Keratinocyte (primary cell): Measurements from ENCODE around the gene ATP8A2. TPM values are rescaled to one million over a fixed set of nuclear protein-coding genes. Genes with fewer than 3 reads are reported as not detected.
A peak's percentile ranks its signal among the peaks of the same experiment; 100 is the strongest.

Experiments
- DNase-seq: peaks from one replicate; pipeline ENCODE4 v3.0.0-alpha.2; 2011; ENCODE audit warnings: low read depth, missing footprints, low spot score
- FAIRE-seq: peaks from 2 replicates; lab custom pipeline; 2011; peaks lifted over from hg19 to GRCh38; lab: Jason Lieb, UNC
- H2AFZ ChIP-seq: 2 replicates; pipeline ENCODE4 v1.6.0; 2012; ENCODE audit warnings: low read length, control low read depth, inconsistent platforms; ENCODE audit not compliant: control insufficient read depth
- H3K27ac ChIP-seq: 2 replicates; pipeline ENCODE4 v1.5.1; 2011; ENCODE audit warnings: low read length; ENCODE audit not compliant: control insufficient read depth, insufficient read depth
- H3K27me3 ChIP-seq: 3 replicates; pipeline ENCODE4 v1.6.0; 2011; ENCODE audit warnings: low read length; ENCODE audit not compliant: control insufficient read depth, insufficient read depth; ENCODE audit errors: extremely low read depth
- H3K36me3 ChIP-seq, 2 experiments: 2 replicates in 1 of 2; 3 replicates in 1 of 2; pipeline ENCODE4 v1.5.1; 2011; ENCODE audit warnings: low read length in 2 of 2, mild to moderate bottlenecking in 1 of 2; ENCODE audit not compliant: control insufficient read depth in 2 of 2, insufficient read depth in 2 of 2; ENCODE audit errors: extremely low read depth in 1 of 2
- H3K4me1 ChIP-seq: 3 replicates; pipeline ENCODE4 v1.5.1; 2011; ENCODE audit warnings: low read length; ENCODE audit not compliant: control insufficient read depth, insufficient read depth; ENCODE audit errors: extremely low read depth
- H3K4me2 ChIP-seq: 3 replicates; pipeline ENCODE4 v1.6.0; 2011; ENCODE audit warnings: low read depth, low read length; ENCODE audit not compliant: control insufficient read depth, insufficient read depth; ENCODE audit errors: extremely low read depth
- H3K4me3 ChIP-seq, 3 experiments: fragments of 200-600 bp in 1 of 3; sonication (generic) in 1 of 3; 2 replicates in 2 of 3; 3 replicates in 1 of 3; pipeline ENCODE4 v1.5.1; 2011 to 2016; ENCODE audit warnings: low read length in 3 of 3, mild to moderate bottlenecking in 3 of 3, control low read depth in 2 of 3, inconsistent platforms in 1 of 3, low read depth in 1 of 3, mixed read lengths in 1 of 3, mixed run types in 1 of 3, moderate library complexity in 1 of 3; ENCODE audit not compliant: control insufficient read depth in 2 of 3, insufficient read depth in 2 of 3; ENCODE audit errors: extremely low read depth in 1 of 3
- H3K79me2 ChIP-seq: 2 replicates; pipeline ENCODE4 v1.6.0; 2012; ENCODE audit warnings: low read length; ENCODE audit not compliant: control insufficient read depth, insufficient read depth
- H3K9ac ChIP-seq: 3 replicates; pipeline ENCODE4 v1.6.0; 2011; ENCODE audit warnings: low read length; ENCODE audit not compliant: control insufficient read depth, insufficient read depth; ENCODE audit errors: extremely low read depth
- H3K9me1 ChIP-seq: 3 replicates; pipeline ENCODE4 v1.6.0; 2011; ENCODE audit warnings: low read length; ENCODE audit not compliant: control insufficient read depth, insufficient read depth; ENCODE audit errors: extremely low read depth
- H3K9me3 ChIP-seq: 2 replicates; pipeline ENCODE4 v1.5.1; 2012; ENCODE audit warnings: low read depth, low read length; ENCODE audit not compliant: control insufficient read depth
- H4K20me1 ChIP-seq: 3 replicates; pipeline ENCODE4 v1.6.0; 2011; ENCODE audit warnings: low read length; ENCODE audit not compliant: control insufficient read depth, insufficient read depth; ENCODE audit errors: extremely low read depth
- CTCF ChIP-seq, 3 experiments: IDR thresholded peaks in 1 of 3; conservative IDR thresholded peaks in 1 of 3; optimal IDR thresholded peaks in 1 of 3; 2 replicates in 2 of 3; 3 replicates in 1 of 3; pipeline versions ENCODE3 to v1.5.1; 2011; ENCODE audit warnings: low read length in 3 of 3, mild to moderate bottlenecking in 3 of 3, moderate library complexity in 2 of 3, control low read depth in 1 of 3, inconsistent platforms in 1 of 3; ENCODE audit not compliant: insufficient read depth in 2 of 3; ENCODE audit errors: extremely low read depth in 1 of 3
- EZH2 ChIP-seq: IDR thresholded peaks from one replicate; pipeline ENCODE4 v1.6.1; 2012; ENCODE audit warnings: inconsistent platforms, mild to moderate bottlenecking, low read length, moderate library complexity
- dilution Hi-C: fragments of 300-500 bp; cut with MboI; formaldehyde crosslinking; loops from one replicate; pipeline ENCODE4 v1.7.0; 2020; ENCODE audit warnings: low sequenced_read_pairs; ENCODE audit not compliant: extremely low pct_ligation_motif_present
- polyA plus RNA-seq, 5 experiments: library from polyadenylated mRNA; depleted of rRNA in 3 of 5; stranded (reverse) in 3 of 5; stranded (forward) in 1 of 5; unstranded in 1 of 5; fragments of >200 nt; gene quantifications; 1 replicate in 1 of 5; 2 replicates in 3 of 5; 3 replicates in 1 of 5; pipeline versions ENCODE4 v1.2.1 to v1.2.3, GENCODE V29; 2011 to 2012; ENCODE audit warnings: missing spikeins in 2 of 5, low read depth in 1 of 5, low replicate concordance in 1 of 5

The ATP8A2 gene
- polyA plus RNA-seq, 1 donor (not counting 4 experiments of a cell fraction or from before 2014, with no cell fraction given), result 0.16 TPM

DNA sequence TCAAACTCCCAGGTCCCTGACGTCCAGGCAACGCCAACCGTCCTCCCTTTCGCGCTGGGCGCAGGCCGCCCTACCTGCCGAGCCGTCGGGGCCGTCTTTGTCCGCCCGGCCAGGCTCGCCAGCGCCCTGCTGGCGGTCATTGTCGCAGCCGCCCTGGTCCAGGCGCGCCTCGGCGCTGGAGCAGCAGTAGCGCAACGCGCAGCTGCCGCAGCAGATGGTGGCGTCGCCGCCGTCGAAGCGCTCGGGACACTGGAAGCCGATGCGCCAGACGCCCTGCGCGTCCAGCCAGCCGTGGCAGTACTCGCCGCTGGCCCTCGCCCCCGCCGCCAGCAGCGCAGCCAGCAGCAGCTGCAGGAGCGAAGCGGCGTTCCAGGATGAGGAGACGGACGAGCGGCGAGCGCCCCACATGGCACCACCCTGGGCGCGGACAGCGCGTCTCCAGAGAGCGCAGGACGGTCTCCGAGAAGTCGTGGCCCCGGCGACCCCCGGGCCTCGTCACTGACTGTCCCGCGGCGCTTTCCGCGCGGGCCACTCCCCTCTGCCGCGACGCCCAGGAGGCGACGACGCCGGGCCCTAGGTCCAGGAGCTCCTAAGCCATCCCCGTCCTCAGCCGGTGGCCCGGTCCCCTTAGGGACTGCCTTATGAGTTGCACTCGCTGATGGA is 678.9 kb downstream of the ATP8A2 start:
- no peaks in the 10 kb centered on the region for H3K79me2 ChIP-seq
- no peak for DNase-seq
- dilution Hi-C loops, result no loop called here
- no peaks in the 10 kb centered on the region for H3K36me3 ChIP-seq
- no peak for FAIRE-seq
- no peaks in the 10 kb centered on the region for H4K20me1 ChIP-seq
- peak in 1 of 3 experiments; percentile 5 for TF ChIP-seq CTCF (optimal IDR thresholded peaks at IDR 0.05 in 1 of 3, IDR thresholded peaks at IDR 0.05 in 1 of 3, conservative IDR thresholded peaks at IDR 0.05 in 1 of 3; ENCODE audit: extremely low read depth in 1 of 3, insufficient read depth in 2 of 3, low read length in 3 of 3)
- peak; percentile 79 for TF ChIP-seq EZH2
- H3K9me3 ChIP-seq, result no peaks in the 10 kb centered on the region
- H3K9ac ChIP-seq, result no peak overlapping the region
- no peak overlapping the region for H3K27ac ChIP-seq
- H3K9me1 ChIP-seq, result no peaks in the 10 kb centered on the region
- H3K4me1 ChIP-seq, result peaks cover 8% of the 10 kb centered on the region
- peak overlapping the region; percentile 69 for H3K4me2 ChIP-seq
- no peak overlapping the region for H2AFZ ChIP-seq
- peaks cover 49% of the 10 kb centered on the region for H3K27me3 ChIP-seq
- peak overlapping the region in 1 of 3 experiments; percentile 59 for H3K4me3 ChIP-seq

- dilution Hi-C loops, result no loop called here
- Histone ChIP-seq H3K4me2 (peak overlapping the region; percentile 69), H3K27ac (no peak overlapping the region), H3K27me3 (peaks cover 49% of the 10 kb centered on the region), H3K79me2 (no peaks in the 10 kb centered on the region), H4K20me1 (no peaks in the 10 kb centered on the region), H3K4me1 (peaks cover 8% of the 10 kb centered on the region), H3K9me3 (no peaks in the 10 kb centered on the region), H3K9ac (no peak overlapping the region), H3K4me3 (peak overlapping the region; percentile 19 to 59 (median 51)), H2AFZ (peak overlapping the region; percentile 46), H3K36me3 (no peaks in the 10 kb centered on the region), H3K9me1 (no peaks in the 10 kb centered on the region)
- DNase-seq (no peak), FAIRE-seq (no peak)
- TF ChIP-seq EZH2 (peak; percentile 39), CTCF (optimal IDR thresholded peaks at IDR 0.05 in 1 of 3, IDR thresholded peaks at IDR 0.05 in 1 of 3, conservative IDR thresholded peaks at IDR 0.05 in 1 of 3; ENCODE audit: extremely low read depth in 1 of 3, insufficient read depth in 2 of 3, low read length in 3 of 3) (no peak)
These were observed 679.5 kb downstream of the ATP8A2 start for GRCh38 chr13:26051231-26051656.
